HEK293T (cell line): ENCODE measurements around the gene OR2M2.

ENCODE experiments used
- CTCF ChIA-PET: fragments of 350-600 bp; formaldehyde crosslinking; extraction: SDS; loops from one replicate; lab custom pipeline; 2021; ENCODE audit warnings: antibody characterized with exemption, inconsistent platforms; lab: Yijun Ruan, JAX
- POLR2A ChIA-PET: fragments of 350-600 bp; formaldehyde crosslinking; extraction: SDS; loops from one replicate; lab custom pipeline; 2020; ENCODE audit warnings: antibody characterized with exemption, inconsistent platforms; lab: Yijun Ruan, JAX
- DNase-seq: peaks from one replicate; pipeline ENCODE4 v3.0.0; 2012; ENCODE audit warnings: mixed read lengths; ENCODE audit errors: extremely low spot score
- ARNT ChIP-seq: fragments of 450-650 bp; IDR thresholded peaks from 2 replicates; pipeline ENCODE4 v1.6.1; 2017; ENCODE audit warnings: mild to moderate bottlenecking
- BHLHE40 ChIP-seq: fragments of 450-650 bp; IDR thresholded peaks from 2 replicates; pipeline ENCODE4 v1.6.1; 2016; ENCODE audit warnings: mild to moderate bottlenecking, moderate library complexity, borderline replicate concordance
- CTBP1 ChIP-seq: fragments of 450-650 bp; IDR thresholded peaks from 2 replicates; pipeline ENCODE4 v1.6.1; 2016; ENCODE audit warnings: borderline replicate concordance
- ELF4 ChIP-seq: fragments of 450-650 bp; IDR thresholded peaks from 2 replicates; pipeline ENCODE4 v1.6.1; 2017; ENCODE audit warnings: antibody characterized with exemption
- FOXA1 ChIP-seq: fragments of 450-650 bp; IDR thresholded peaks from 2 replicates; pipeline ENCODE4 v1.6.1; 2016; ENCODE audit warnings: mild to moderate bottlenecking
- FOXK2 ChIP-seq: fragments of 450-650 bp; IDR thresholded peaks from 2 replicates; pipeline ENCODE4 v1.6.1; 2016; ENCODE audit warnings: mild to moderate bottlenecking
- FOXM1 ChIP-seq: fragments of 450-650 bp; IDR thresholded peaks from 2 replicates; pipeline ENCODE4 v1.6.1; 2017; ENCODE audit warnings: mild to moderate bottlenecking, borderline replicate concordance
- HDGF ChIP-seq: fragments of 450-650 bp; IDR thresholded peaks from 2 replicates; pipeline ENCODE4 v1.6.1; 2017; ENCODE audit warnings: antibody characterized with exemption, borderline replicate concordance
- L3MBTL2 ChIP-seq: fragments of 450-650 bp; conservative IDR thresholded peaks from 2 replicates; pipeline ENCODE4 v1.6.1; 2016; ENCODE audit warnings: mild to moderate bottlenecking
- LEF1 ChIP-seq: fragments of 450-650 bp; IDR thresholded peaks from 2 replicates; pipeline ENCODE4 v1.6.1; 2017; ENCODE audit warnings: mild to moderate bottlenecking, borderline replicate concordance
- NFRKB ChIP-seq: fragments of 450-650 bp; IDR thresholded peaks from 2 replicates; pipeline ENCODE4 v1.6.1; 2016; ENCODE audit warnings: mild to moderate bottlenecking, moderate library complexity
- SP1 ChIP-seq: fragments of 450-650 bp; IDR thresholded peaks from 2 replicates; pipeline ENCODE4 v1.6.1; 2017
- SUZ12 ChIP-seq: fragments of 450-650 bp; IDR thresholded peaks from 2 replicates; pipeline ENCODE4 v1.6.1; 2016; ENCODE audit warnings: mild to moderate bottlenecking
- TARDBP ChIP-seq: fragments of 450-650 bp; IDR thresholded peaks from 2 replicates; pipeline ENCODE4 v1.6.1; 2016
- ZNF384 ChIP-seq: fragments of 450-650 bp; IDR thresholded peaks from 2 replicates; pipeline ENCODE4 v1.6.1; 2016
- TF ChIP-seq, protein P1 (sequence below): fragments of 450-650 bp; IDR thresholded peaks from 2 replicates; pipeline ENCODE4 v1.6.1; 2016

Gene OR2M2

DNA sequence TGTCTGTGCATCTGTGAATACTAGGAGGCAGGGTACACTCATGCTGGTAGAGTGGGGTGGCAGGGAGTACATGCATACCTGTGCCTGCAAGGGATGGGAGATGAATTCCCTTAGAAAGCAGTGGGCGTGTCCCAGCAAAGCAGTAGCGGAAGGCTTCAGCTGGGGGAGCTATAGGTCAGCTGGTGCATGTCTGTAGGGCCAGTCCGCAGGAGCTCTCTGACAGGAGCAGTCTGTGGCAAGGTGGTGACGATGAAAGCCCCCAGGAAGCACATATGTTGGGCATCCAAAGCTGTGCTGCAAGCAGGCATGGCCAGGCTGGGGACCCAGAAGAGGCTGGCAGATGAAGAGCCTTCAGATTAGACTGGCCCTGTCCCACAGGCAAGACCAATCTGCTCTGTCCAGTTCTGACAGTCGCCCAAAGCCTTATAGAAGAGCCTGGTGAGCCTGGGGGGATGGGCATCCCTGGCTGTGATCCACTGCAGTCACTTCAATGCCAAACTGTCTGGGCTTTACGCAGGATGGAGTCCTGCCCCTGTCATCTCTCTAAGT, 54.8 kb downstream of the OR2M2 start:
- ChIA-PET POLR2A (no interaction called here), CTCF (no interaction called here)
- no peak for DNase-seq
- TF ChIP-seq L3MBTL2 (no peak), NFRKB (no peak), CTBP1 (no peak), ARNT (no peak), LEF1 (no peak), FOXA1 (no peak), TARDBP (no peak), FOXM1 (no peak), SP1 (no peak), ELF4 (no peak), FOXK2 (no peak), ZNF384 (no peak), HDGF (no peak), BHLHE40 (no peak), SUZ12 (no peak)
- TF ChIP-seq, protein P1, sequence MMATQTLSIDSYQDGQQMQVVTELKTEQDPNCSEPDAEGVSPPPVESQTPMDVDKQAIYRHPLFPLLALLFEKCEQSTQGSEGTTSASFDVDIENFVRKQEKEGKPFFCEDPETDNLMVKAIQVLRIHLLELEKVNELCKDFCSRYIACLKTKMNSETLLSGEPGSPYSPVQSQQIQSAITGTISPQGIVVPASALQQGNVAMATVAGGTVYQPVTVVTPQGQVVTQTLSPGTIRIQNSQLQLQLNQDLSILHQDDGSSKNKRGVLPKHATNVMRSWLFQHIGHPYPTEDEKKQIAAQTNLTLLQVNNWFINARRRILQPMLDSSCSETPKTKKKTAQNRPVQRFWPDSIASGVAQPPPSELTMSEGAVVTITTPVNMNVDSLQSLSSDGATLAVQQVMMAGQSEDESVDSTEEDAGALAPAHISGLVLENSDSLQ: no peak
